IPS DF 19.7 (cell line): Measurements from ENCODE around the gene ZNF823.

Experiments
- DNase-seq: peaks from one replicate; pipeline ENCODE4 v3.0.0-alpha.2; 2013; ENCODE audit warnings: low read depth, low spot score

The ZNF823 gene

GRCh38 chr19:11737964-11738745 is 591 bp downstream of the ZNF823 start:
- DNase-seq: no peak

- DNase-seq: no peak
Observed at GRCh38 chr19:11736696-11737095, 2.0 kb downstream of the ZNF823 start.

DNA sequence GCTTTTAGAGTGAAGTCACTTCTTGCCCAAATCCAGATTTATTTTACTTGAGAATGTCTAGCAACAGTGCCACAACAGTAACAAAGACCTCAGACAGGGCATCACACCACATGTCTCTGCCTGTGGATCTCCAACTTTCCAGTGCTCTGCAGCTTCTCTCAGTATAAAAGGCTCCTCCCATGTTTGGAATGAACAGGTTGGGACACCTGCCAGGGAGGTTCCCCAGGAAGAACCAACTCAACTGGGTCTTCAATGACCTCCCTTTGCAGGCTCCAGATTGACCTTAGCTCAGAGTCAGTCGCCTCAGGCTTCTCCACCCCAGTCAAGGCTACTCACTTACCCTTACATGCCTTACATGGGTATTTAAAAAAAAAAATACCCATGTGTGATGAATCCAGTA is 3.4 kb downstream of the ZNF823 start:
- DNase-seq: no peak

DNA sequence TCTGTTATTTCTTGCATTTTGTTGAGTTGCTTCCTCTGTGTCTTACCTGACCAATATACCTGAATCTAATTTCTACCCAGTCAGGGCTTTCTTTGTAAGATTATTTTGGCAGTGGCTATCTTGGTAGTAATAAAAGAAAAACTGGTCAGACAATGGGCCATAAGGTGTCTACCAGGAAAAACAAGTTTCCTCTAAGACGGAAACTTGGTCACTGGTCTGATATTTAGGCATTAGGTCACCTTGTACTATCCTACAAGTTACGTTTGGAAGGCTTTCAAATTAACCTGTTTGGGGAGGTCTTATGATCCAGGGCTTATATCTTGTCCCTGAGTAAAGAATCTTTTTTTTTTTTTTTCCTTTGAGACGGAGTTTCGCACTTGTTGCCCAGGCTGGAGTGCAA is 9.2 kb downstream of the ZNF823 start:
- DNase-seq: no peak

DNA sequence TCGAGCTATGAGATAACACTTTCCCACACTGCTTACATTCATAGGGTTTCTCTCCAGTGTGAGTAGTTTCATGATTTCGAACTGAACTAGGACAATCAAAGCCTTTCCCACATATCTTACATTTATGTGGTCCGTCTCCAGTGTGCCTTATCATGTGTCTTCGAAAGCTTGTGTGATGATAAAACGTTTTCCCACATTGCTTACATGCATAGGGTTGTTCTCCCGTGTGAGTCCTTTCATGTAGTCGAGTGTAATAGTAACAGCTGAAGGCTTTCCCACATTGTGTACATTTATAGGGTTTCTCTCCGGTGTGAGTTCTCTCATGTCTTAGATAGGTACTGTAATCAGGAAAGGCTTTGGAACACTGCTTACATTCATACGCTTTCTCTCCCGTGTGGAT is 16.3 kb downstream of the ZNF823 start:
- no peak for DNase-seq

DNA sequence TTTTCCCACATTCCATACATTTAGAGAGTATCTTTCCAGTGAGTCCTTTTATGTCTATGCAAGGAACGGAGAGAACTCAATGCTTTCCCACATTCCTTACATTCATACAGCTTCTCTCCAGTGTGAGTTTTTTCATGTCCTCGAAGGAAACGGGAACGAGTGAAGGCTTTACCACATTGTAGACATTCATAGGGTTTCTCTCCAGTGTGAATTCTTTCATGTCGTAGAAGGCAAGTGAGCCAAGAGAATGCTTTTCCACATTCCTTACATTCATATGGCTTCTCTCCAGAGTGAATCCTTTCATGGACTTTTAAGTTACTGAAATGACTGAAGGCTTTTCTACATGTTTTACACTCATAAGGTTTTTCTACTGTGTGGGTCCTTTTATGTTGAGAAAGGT is 17.1 kb downstream of the ZNF823 start:
- DNase-seq: no peak

DNA sequence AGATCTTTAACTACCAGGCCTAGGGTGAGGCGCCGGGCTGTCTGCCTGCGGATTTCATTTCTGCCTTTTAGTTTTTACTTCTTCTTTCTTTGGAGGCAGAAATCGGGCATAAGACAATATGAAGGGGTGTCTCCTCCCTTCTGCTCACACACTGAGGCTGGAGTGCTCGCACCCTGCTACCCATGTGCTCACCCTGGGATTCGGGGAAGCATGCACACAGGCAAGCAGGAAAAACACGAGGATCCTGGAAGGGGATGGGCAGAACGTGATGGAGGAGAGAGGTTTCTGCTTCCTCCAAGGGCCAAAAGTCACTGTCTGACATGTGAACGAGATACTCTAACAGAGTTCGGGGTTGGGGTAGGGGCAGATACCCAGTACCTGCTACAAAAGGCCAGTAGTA is 28.4 kb downstream of the ZNF823 start:
- DNase-seq: no peak

DNA sequence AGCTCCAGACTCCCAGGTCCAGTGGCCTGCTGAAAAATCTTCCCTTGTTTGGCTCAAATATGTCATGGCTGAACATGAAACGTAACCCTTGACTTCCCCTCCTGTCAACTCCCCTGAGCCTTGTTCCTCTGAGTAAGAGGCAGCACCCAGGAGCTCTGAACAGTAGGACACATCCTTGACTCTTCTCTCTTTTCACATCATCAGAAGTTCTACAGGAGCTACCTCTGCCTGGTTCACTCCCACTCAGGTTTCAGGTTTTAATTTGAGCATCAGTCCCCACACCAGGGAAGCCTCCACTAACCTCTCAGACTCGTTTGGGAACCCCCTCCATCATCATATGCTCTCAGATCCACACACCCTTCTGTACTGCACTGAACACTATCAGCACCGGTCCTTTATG is 30.3 kb downstream of the ZNF823 start:
- DNase-seq: no peak

DNA sequence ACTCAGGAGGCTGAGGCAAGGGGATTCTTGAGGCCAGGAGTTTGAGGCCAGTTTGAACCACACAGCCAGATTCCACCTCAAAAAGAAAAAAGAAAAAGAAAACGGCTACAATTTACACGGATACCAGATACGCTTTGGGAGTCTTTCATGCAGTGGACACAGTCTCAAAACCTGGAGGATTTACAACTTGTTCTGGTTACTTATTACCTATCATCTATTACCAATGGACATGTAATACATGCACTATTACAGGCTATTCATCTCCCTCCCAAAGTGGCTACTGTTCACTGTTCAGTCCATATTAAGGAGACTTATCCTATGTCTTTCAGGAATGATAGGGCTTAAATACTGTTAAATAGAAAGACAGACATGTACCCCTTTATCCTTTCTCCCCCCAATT is 33.3 kb downstream of the ZNF823 start:
- no peak for DNase-seq

- no peak for DNase-seq
Observed at GRCh38 chr19:11704626-11705025, 34.1 kb downstream of the ZNF823 start.

DNA sequence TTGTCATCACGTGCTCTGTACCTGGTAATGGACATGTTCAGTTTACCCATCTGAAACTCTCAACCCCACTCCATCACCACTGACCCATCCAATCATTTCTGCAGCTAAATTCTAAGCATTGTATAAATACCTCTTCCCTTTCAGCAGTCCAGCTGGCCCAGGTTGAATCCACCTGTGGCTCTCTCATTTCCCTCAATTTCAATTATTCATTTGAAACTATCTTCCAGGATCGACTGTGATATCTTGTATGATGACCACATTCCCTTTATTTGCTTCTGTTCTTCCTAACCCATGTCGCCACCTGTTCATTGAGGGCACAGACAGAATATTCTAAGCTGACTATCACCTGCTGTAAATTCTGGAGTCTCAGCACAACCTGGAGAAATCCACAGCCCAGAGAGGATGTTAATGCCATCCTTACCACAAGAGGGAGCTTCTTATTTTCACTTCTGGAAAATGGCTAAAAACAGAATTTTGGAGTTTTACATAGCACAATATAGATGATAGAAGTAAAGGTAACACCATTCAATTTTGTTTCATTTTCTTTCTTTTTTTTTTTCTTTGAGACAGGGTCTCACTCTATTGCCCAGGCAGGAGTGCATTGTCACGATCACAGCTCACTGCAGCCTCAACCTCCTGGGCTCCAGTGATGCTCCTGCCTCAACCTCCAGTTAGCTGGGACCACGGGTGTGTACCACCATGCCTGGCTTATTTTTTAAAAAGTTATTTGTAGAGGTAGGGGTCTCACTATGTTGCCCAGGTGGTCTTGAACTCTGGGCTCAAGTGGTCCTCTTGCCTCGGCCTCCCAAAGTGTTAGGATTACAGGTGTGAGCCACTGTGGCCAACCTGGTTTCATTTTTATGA is 38.6 kb downstream of the ZNF823 start:
- DNase-seq: no peak

DNA sequence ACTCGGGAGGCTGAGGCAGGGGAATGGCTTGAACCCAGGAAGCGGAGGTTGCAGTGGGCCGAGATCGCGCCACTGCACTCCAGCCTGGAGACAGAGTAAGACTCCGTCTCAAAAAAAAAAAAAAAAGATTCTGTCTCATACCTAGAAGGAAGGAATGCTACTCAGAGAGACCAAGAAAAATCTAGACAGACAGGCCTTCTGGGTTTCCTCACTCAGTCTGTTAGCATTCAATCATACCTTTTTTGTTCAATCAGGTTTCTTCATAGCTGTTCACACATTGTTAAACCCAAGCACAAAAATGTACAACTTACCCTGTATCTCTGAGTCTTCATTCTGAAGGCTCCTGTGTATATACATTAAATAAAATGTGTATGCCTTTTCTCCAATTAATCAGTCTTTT is 40.5 kb downstream of the ZNF823 start:
- DNase-seq: no peak

DNA sequence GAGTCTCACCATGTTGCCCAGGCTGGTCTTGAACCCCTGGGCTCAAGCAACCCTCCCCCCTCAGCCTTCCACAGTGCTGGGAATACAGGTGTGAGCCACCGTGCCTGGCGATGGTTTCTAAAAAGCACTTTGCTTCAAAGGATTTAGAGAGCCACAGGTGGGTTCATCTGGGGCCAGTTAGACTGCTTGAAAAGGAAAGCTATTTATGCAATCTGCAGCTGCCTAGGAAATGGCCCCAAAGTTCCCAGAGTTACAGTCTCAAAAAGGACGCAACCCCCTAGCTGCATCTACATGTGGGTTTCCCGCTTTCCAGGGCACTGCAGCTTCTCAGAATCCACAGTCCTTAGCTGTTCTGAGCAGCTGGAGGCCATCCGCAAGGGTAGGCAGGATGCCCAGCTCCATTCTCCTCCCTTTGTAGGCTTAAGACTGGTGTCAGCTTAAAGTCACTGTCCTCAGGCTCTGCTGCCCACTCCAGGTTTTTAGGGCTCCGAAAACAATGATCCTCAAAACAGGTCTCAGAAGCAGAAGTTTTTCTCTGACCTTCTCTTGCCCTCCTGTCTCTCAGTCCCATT is 41.4 kb downstream of the ZNF823 start:
- no peak for DNase-seq

GRCh38 chr19:11694533-11695439 is 44.0 kb downstream of the ZNF823 start:
- DNase-seq: peak; percentile 86

- DNase-seq: peak; percentile 67
Observed at GRCh38 chr19:11693505-11694499, 44.9 kb downstream of the ZNF823 start.

- DNase-seq: no peak
Observed at GRCh38 chr19:11692127-11692790, 46.5 kb downstream of the ZNF823 start.

DNA sequence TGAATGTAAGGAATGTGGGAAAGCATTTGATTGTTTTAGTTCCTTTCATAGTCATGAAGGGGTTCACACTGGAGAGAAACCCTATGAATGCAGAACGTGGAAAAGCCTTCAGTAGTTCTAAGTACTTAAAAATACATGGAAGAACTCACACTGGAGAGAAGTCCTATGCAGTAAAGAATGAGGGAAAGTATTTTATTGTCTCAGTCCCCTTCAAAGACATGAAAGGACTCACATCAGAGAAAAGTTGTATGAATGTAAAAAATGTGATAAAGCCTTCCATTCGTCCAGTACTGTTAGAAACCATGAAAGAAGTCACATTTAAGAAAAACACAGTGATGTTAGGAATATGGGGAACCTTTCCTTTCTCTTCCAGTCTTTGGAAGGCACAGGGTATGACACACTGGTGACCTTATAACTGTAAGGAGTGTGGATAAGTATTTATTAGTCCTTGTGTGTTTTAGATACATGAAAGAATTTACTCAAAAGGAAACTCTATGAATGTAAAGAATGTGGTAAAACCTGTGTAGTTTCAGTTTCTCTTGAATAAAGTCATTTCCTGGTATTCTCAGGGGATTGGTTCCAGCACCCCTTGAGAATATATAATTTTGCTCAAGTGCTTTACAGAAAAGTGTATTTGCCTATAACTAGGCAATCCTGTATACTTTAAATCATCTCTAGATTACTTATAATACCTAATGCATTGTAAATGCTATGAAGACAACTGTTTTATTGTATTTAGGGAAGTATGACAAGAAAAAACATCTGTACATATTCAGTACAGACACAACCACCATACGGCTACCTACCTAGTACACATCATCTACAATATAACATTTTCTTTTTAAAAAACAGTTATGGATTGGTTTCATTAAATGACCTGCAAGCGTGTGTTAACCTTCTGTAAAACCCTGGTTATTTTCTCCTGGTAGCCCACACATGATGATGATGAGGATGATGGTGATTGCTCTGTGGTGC is 52.8 kb downstream of the ZNF823 start:
- no peak for DNase-seq

DNA sequence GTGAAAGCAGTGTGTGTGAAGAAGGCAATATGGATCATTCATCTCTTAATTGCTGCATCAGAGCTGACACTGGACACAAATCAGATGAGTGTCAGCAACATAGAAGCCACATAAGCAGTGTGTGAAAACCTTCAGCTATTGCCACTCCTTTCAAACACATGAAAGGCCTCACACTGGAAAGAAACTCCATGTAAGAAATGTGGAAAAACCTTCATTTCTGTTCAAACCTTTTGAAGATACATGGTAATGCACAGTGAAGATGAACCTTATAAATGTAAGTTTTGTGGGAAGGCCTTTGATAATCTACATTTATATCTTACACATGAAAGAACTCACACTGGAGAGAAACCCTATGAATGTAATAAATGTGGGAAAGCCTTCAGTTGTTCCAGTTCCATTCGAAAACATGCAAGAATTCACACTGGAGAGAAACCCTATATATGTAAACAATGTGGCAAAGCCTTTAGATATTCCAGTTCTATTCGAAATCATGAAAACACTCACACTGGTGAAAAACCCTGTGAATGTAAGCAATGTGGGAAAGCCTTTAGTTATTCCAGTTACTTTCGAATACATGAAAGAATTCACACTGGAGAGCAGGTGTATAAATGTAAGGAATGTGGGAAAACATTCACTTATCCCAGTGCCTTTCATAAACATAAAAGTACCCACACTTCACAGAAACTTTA is 53.6 kb downstream of the ZNF823 start:
- DNase-seq: no peak
